DOHH2 (cell line): ENCODE measurements around the gene CREB3L2.

Source experiments
- H3F3A ChIP-seq: fragments of 200-600 bp; sonication (generic), shearing (Covaris generic); 2 replicates; pipeline ENCODE4 v1.6.0; 2016; ENCODE audit warnings: antibody characterized with exemption, mild to moderate bottlenecking; ENCODE audit not compliant: control insufficient read depth, insufficient read depth
- H3K27ac ChIP-seq: fragments of 200-600 bp; sonication (generic); 2 replicates; pipeline ENCODE4 v1.5.1; 2014; ENCODE audit warnings: low read depth, mild to moderate bottlenecking, low read length, moderate library complexity
- H3K27me3 ChIP-seq: fragments of 200-600 bp; sonication (generic); 2 replicates; pipeline ENCODE4 v1.6.1; 2014; ENCODE audit warnings: mild to moderate bottlenecking, low read length, mixed read lengths; ENCODE audit not compliant: control insufficient read depth
- H3K36me3 ChIP-seq: fragments of 200-600 bp; sonication (generic); 2 replicates; pipeline ENCODE4 v1.6.1; 2014; ENCODE audit warnings: mild to moderate bottlenecking, low read length, moderate library complexity, mixed read lengths; ENCODE audit not compliant: control insufficient read depth
- H3K4me1 ChIP-seq: fragments of 200-600 bp; sonication (generic); 2 replicates; pipeline ENCODE4 v1.6.1; 2014; ENCODE audit warnings: mild to moderate bottlenecking, low read length, mixed read lengths; ENCODE audit not compliant: control insufficient read depth
- H3K4me2 ChIP-seq: fragments of 200-600 bp; sonication (generic); 2 replicates; pipeline ENCODE4 v1.6.0; 2014; ENCODE audit warnings: mild to moderate bottlenecking, low read length, moderate library complexity
- H3K4me3 ChIP-seq: fragments of 200-600 bp; sonication (generic); 2 replicates; pipeline ENCODE4 v1.5.1; 2014; ENCODE audit warnings: mild to moderate bottlenecking, low read length, mixed read lengths
- H3K79me2 ChIP-seq: fragments of 200-600 bp; sonication (generic); 2 replicates; pipeline ENCODE4 v1.6.1; 2014; ENCODE audit warnings: mild to moderate bottlenecking, low read length, mixed read lengths; ENCODE audit not compliant: control insufficient read depth
- H3K9me2 ChIP-seq: fragments of 200-600 bp; sonication (generic); replicated peaks from 2 replicates; pipeline ENCODE4 v1.6.1; 2014; ENCODE audit warnings: mild to moderate bottlenecking, low read length, mixed read lengths; ENCODE audit not compliant: control insufficient read depth
- H3K9me3 ChIP-seq: fragments of 200-600 bp; sonication (generic); 2 replicates; pipeline ENCODE4 v1.6.1; 2014; ENCODE audit warnings: antibody characterized with exemption, low read length, mixed read lengths; ENCODE audit not compliant: control insufficient read depth, insufficient read depth
- H4K20me1 ChIP-seq: fragments of 200-600 bp; sonication (generic); 2 replicates; pipeline ENCODE4 v1.6.0; 2014; ENCODE audit warnings: low read depth, mild to moderate bottlenecking, antibody characterized with exemption, low read length, moderate library complexity; ENCODE audit not compliant: control insufficient read depth, insufficient read depth
- CTCF ChIP-seq: fragments of 200-600 bp; sonication (generic); IDR thresholded peaks from one replicate; pipeline ENCODE4 v1.5.1; 2014; ENCODE audit warnings: antibody characterized with exemption, mild to moderate bottlenecking, low read depth, low read length; ENCODE audit not compliant: poor library complexity, severe bottlenecking
- EZH2phosphoT487 ChIP-seq: fragments of 200-600 bp; sonication (generic); IDR thresholded peaks from 2 replicates; pipeline ENCODE4 v1.6.1; 2017; ENCODE audit warnings: borderline replicate concordance, mild to moderate bottlenecking, antibody characterized with exemption, low read length, moderate library complexity, mixed read lengths

Gene CREB3L2

DNA sequence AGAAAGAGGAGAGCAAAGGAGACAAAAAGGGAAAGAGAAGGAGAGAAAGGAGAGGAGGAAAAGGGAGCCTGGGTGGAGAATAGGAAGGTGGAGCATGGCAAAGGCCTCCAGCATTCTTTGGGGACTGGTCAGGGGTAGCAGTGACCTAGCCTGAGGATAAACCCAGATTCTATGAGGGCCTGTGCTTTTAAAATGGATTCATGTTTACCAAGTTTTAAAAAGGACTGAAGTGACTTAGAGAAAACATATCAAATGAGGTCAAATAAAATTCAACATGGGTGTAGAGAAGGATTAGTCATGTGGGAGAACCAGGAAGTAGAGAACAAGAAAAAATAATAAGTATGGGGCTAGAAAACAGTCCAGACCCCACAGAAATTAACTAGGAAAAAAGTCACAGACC is 20.7 kb downstream of the CREB3L2 start:
- no peak overlapping the region for H3K4me3 ChIP-seq
- H3K4me1 ChIP-seq: no peaks in the 10 kb centered on the region
- no peaks in the 10 kb centered on the region for H3K36me3 ChIP-seq
- no peaks in the 10 kb centered on the region for H3K79me2 ChIP-seq
- H3K4me2 ChIP-seq: no peak overlapping the region
- H3F3A ChIP-seq: no peaks in the 10 kb centered on the region
- no peaks in the 10 kb centered on the region for H4K20me1 ChIP-seq
- no peak for TF ChIP-seq CTCF
- no peak for TF ChIP-seq EZH2phosphoT487
- no peak overlapping the region for H3K27ac ChIP-seq
- H3K9me3 ChIP-seq: 0 out of 2 replicates have a peak, but pooled peaks cover 3% of the 10 kb centered on the region
- H3K9me2 ChIP-seq: no peaks in the 10 kb centered on the region
- no peaks in the 10 kb centered on the region for H3K27me3 ChIP-seq

DNA sequence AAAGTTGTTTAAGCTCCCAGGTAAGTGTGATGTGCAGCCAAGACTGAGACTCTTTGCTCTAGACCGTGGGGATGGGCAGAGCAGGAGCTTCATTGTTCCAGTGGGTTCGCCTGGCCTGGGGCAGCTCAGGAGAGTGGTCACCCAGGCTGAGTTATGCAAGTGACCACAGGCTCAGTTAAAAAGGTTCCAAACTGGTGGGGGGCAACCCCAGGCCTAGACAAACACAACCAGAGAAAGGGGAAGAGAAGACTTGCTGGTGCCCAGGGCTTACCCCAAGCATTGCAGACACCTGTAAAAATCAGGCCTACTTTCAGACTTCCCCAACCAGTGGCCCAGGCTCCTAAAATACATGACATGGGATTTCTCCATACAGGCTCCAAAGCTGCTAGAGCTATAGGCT is 21.6 kb downstream of the CREB3L2 start:
- no peaks in the 10 kb centered on the region for H3K79me2 ChIP-seq
- TF ChIP-seq EZH2phosphoT487: no peak
- TF ChIP-seq CTCF: no peak

GRCh38 chr7:137978464-137979237 is 23.2 kb downstream of the CREB3L2 start:
- no peaks in the 10 kb centered on the region for H3K9me2 ChIP-seq
- H3K27me3 ChIP-seq: no peaks in the 10 kb centered on the region
- TF ChIP-seq EZH2phosphoT487: no peak
- TF ChIP-seq CTCF: no peak
- H3K27ac ChIP-seq: no peak overlapping the region
- H3K4me3 ChIP-seq: no peak overlapping the region
- H3K36me3 ChIP-seq: no peaks in the 10 kb centered on the region
- 0 out of 2 replicates have a peak, but pooled peaks cover 3% of the 10 kb centered on the region for H3K9me3 ChIP-seq
- H3K79me2 ChIP-seq: no peaks in the 10 kb centered on the region
- no peaks in the 10 kb centered on the region for H3F3A ChIP-seq
- H4K20me1 ChIP-seq: no peaks in the 10 kb centered on the region
- H3K4me1 ChIP-seq: no peaks in the 10 kb centered on the region
- no peak overlapping the region for H3K4me2 ChIP-seq

More for the DNA sequence above, 21.6 kb downstream of the CREB3L2 start:
- H4K20me1 ChIP-seq: no peaks in the 10 kb centered on the region
- H3F3A ChIP-seq: no peaks in the 10 kb centered on the region
- no peaks in the 10 kb centered on the region for H3K36me3 ChIP-seq
- H3K9me3 ChIP-seq: 0 out of 2 replicates have a peak, but pooled peaks cover 3% of the 10 kb centered on the region
- H3K27me3 ChIP-seq: no peaks in the 10 kb centered on the region
- H3K4me3 ChIP-seq: no peak overlapping the region
- H3K4me2 ChIP-seq: no peak overlapping the region
- no peaks in the 10 kb centered on the region for H3K9me2 ChIP-seq
- H3K27ac ChIP-seq: no peak overlapping the region
- H3K4me1 ChIP-seq: no peaks in the 10 kb centered on the region
